Aorta (tissue), 5 donors: ENCODE data around the gene FGFR3. TPM values are rescaled to one million over a fixed set of nuclear protein-coding genes. Genes with fewer than 3 reads are reported as not detected.

Experiments used
- ATAC-seq: fragments of 200-7000 bp; cut with Tn5 transposase; one replicate; pipeline ENCODE4 v1.9.1; 2022; ENCODE audit warnings: moderate library complexity; ENCODE audit not compliant: low FRiP score
- DNase-seq, 2 donors: peaks; one replicate each; pipeline ENCODE4 v3.0.0-alpha.2; 2020
- H3K27ac ChIP-seq, 2 donors: one replicate each; pipeline ENCODE4 v1.5.1; 2013; ENCODE audit warnings: low read length in 2 of 2, mild to moderate bottlenecking in 2 of 2, moderate library complexity in 2 of 2, control low read depth in 1 of 2, inconsistent platforms in 1 of 2, low read depth in 1 of 2
- H3K27me3 ChIP-seq, 2 donors: one replicate each; pipeline ENCODE4 v1.6.1; 2013; ENCODE audit warnings: control low read depth in 1 of 2, low read length in 1 of 2, mild to moderate bottlenecking in 1 of 2, moderate library complexity in 1 of 2; ENCODE audit not compliant: insufficient read depth in 2 of 2, control insufficient read depth in 1 of 2
- H3K36me3 ChIP-seq, 2 donors: one replicate each; pipeline ENCODE4 v1.6.1; 2013; ENCODE audit warnings: control low read depth in 1 of 2, low read length in 1 of 2, mild to moderate bottlenecking in 1 of 2; ENCODE audit not compliant: insufficient read depth in 2 of 2, control insufficient read depth in 1 of 2
- H3K4me1 ChIP-seq, 2 donors: one replicate each; pipeline ENCODE4 v1.6.1; 2013; ENCODE audit warnings: low read length in 2 of 2, control low read depth in 1 of 2, mild to moderate bottlenecking in 1 of 2, moderate library complexity in 1 of 2; ENCODE audit not compliant: insufficient read depth in 2 of 2, control insufficient read depth in 1 of 2
- H3K4me3 ChIP-seq, 2 donors: one replicate each; pipeline ENCODE4 v1.5.1; 2013; ENCODE audit warnings: low read length in 2 of 2, control low read depth in 1 of 2, mild to moderate bottlenecking in 1 of 2
- H3K9me3 ChIP-seq: one replicate; pipeline ENCODE4 v1.6.1; 2013; ENCODE audit warnings: mild to moderate bottlenecking, low read length; ENCODE audit not compliant: control insufficient read depth
- whole genome bisulfite sequencing, 2 donors: extraction: QIAGEN DNeasy Blood & Tissue Kit; methylation state at CpG; one replicate each; pipeline ENCODE4 v1.1.7; 2013; 5-methylcytosine and 5-hydroxymethylcytosine counted together
- intact Hi-C, 2 donors: fragments of 100-400 bp; cut with DNase I; formaldehyde crosslinking; loops; one replicate each; pipeline versions ENCODE4 v1.14.2 to v1.15.0; 2022
- polyA plus RNA-seq, 2 donors: library from polyadenylated mRNA; stranded (reverse); fragments of 200-250 nt; gene quantifications; one replicate each; pipeline ENCODE4 v1.2.3, GENCODE V29; 2013
- total RNA-seq, 2 donors: library from RNA; stranded (reverse); fragmentation: NEBNext Ultra II Directional; extraction: Animal tissue kit (Norgen Biotek cat#: 25700); gene quantifications; one replicate each; pipeline ENCODE4 v1.2.1, GENCODE V29; 2021
- donor health status: healthy with polysubstance abuse.
- donor health status: Bipolar disorder and iron deficiency.
- donor health status: DM: no; HTN: no; CAD: no.
- donor health status: DM: no; HTN: no; CAD: no.
- donor health status: DM: yes; HTN: yes; CAD: no.

The FGFR3 gene
- total and polyA plus RNA-seq, 4 donors, result 1.0 to 4.0 (median 1.8) TPM

GRCh38 chr4:1813915-1814314 is 20.8 kb downstream of the FGFR3 start:
- Histone ChIP-seq H3K27ac (no peak overlapping the region), H3K36me3 (peaks cover 2 to 6% of the 10 kb centered on the region in 2 donors), H3K4me1 (no peaks in the 10 kb centered on the region), H3K27me3 (no peaks in the 10 kb centered on the region), H3K9me3 (no peaks in the 10 kb centered on the region), H3K4me3 (no peak overlapping the region)
- DNase-seq (no peak), ATAC-seq (no peak)
- intact Hi-C loops, result no loop called here
- WGBS, 2 donors, result 59 to 62% methylated on average over 9 of the region's 9 CpGs

- Histone ChIP-seq H3K27ac (no peak overlapping the region), H3K4me1 (no peaks in the 10 kb centered on the region), H3K27me3 (no peaks in the 10 kb centered on the region), H3K9me3 (no peaks in the 10 kb centered on the region), H3K36me3 (peaks cover 2 to 6% of the 10 kb centered on the region in 2 donors), H3K4me3 (no peak overlapping the region)
- ATAC-seq (no peak), DNase-seq (no peak)
- intact Hi-C loops, result no loop called here
- 93 to 95% methylated on average over 8 of the region's 8 CpGs for WGBS, 2 donors
Measured at GRCh38 chr4:1814453-1814852, 21.4 kb downstream of the FGFR3 start.

GRCh38 chr4:1815096-1815996 is 22.3 kb downstream of the FGFR3 start:
- peaks cover 2 to 6% of the 10 kb centered on the region in 2 donors for H3K36me3 ChIP-seq
- no peaks in the 10 kb centered on the region for H3K4me1 ChIP-seq
- no peak overlapping the region for H3K27ac ChIP-seq
- DNase-seq, result peak in 1 of 2 donors; percentile 67
- no peaks in the 10 kb centered on the region for H3K9me3 ChIP-seq
- H3K27me3 ChIP-seq, result no peaks in the 10 kb centered on the region
- WGBS, 2 donors, result 92 to 93% methylated on average over 33 to 34 of the region's 34 CpGs
- H3K4me3 ChIP-seq, result no peak overlapping the region
- ATAC-seq, result no peak
- intact Hi-C loops, result no loop called here

- H3K4me3 ChIP-seq, result no peak overlapping the region
- ATAC-seq (no peak), DNase-seq (peak in 1 of 2 donors; percentile 67)
- H3K36me3 ChIP-seq, result peaks cover 2 to 6% of the 10 kb centered on the region in 2 donors
- no peaks in the 10 kb centered on the region for H3K9me3 ChIP-seq
- no peaks in the 10 kb centered on the region for H3K4me1 ChIP-seq
- H3K27ac ChIP-seq, result no peak overlapping the region
- H3K27me3 ChIP-seq, result no peaks in the 10 kb centered on the region
- 91 to 92% methylated on average over 25 of the region's 25 CpGs for WGBS, 2 donors
- intact Hi-C loops, result no loop called here
Measured at GRCh38 chr4:1815997-1816860, 23.1 kb downstream of the FGFR3 start.

GRCh38 chr4:1819284-1819683 is 26.2 kb downstream of the FGFR3 start:
- 64 to 67% methylated on average over 10 of the region's 10 CpGs for WGBS, 2 donors
- Histone ChIP-seq H3K27me3 (no peaks in the 10 kb centered on the region), H3K9me3 (no peaks in the 10 kb centered on the region), H3K4me3 (no peak overlapping the region), H3K27ac (no peak overlapping the region), H3K36me3 (peaks cover under 1 to 7% of the 10 kb centered on the region in 2 donors), H3K4me1 (no peaks in the 10 kb centered on the region)
- ATAC-seq, result no peak
- no peak for DNase-seq
- intact Hi-C loops, result no loop called here

GRCh38 chr4:1819816-1820215 is 26.7 kb downstream of the FGFR3 start:
- intact Hi-C loops, result no loop called here
- ATAC-seq (no peak), DNase-seq (no peak)
- Histone ChIP-seq H3K4me3 (no peak overlapping the region), H3K36me3 (peaks cover 4 to 8% of the 10 kb centered on the region in 2 donors), H3K9me3 (no peaks in the 10 kb centered on the region), H3K27me3 (no peaks in the 10 kb centered on the region), H3K4me1 (no peaks in the 10 kb centered on the region), H3K27ac (no peak overlapping the region)
- WGBS, 2 donors, result 81 to 83% methylated on average over 7 of the region's 7 CpGs

- ATAC-seq (no peak), DNase-seq (no peak)
- WGBS, 2 donors, result 97% methylated on average over 18 of the region's 18 CpGs
- intact Hi-C loops, result no loop called here
- no peaks in the 10 kb centered on the region for H3K27me3 ChIP-seq
- H3K4me3 ChIP-seq, result no peak overlapping the region
- H3K27ac ChIP-seq, result no peak overlapping the region
- H3K9me3 ChIP-seq, result no peaks in the 10 kb centered on the region
- H3K36me3 ChIP-seq, result peaks cover 4 to 8% of the 10 kb centered on the region in 2 donors
- H3K4me1 ChIP-seq, result no peaks in the 10 kb centered on the region
Measured at GRCh38 chr4:1821679-1822567, 28.8 kb downstream of the FGFR3 start.
